HG03175 (cell line): Measurements from ENCODE around the gene NR3C1.

Experiments
- ATAC-seq: cut with Tn5 transposase; IDR thresholded peaks from one replicate; pipeline ENCODE4 v1.9.1; 2021; ENCODE audit warnings: mild to moderate bottlenecking, moderate library complexity; ENCODE audit not compliant: unreplicated experiment

The NR3C1 gene

DNA sequence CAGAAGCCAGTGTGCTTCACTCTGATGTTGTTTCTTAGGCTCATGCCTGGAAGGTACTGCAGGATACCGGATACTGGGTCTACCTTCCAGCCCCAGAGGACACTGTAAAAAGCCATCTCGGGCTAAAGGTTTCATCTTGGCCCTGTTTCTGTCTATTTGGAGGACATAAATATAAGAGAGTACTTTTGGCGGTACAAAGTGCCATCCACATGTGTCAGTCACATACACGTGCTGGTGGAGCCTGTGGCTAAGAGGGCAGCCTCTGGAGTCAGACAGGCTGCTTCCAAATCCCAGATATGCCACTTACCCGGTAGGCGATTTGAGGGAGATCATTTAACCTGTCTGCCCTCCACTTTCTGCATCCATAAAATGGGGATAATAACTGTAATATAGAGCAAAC is 160.4 kb downstream of the NR3C1 start:
- no peak for ATAC-seq

DNA sequence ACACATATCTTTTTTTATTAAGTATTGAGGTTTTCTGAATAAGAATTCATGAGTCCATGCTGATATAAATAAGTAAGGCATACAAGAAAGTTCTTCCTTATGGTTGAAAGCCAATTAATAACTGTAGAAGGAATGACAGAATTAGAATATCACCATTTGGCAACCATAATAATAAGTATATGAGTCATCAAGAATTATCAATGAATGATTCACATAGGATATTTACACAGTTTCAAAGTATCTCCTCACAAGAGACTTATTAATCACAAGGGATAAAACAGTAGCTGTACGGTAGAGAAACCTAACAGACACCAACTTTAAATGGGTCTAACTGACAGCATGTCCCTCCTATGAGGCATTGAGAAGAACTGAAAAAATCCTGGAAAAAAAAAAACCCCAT is 161.6 kb downstream of the NR3C1 start:
- ATAC-seq: no peak

DNA sequence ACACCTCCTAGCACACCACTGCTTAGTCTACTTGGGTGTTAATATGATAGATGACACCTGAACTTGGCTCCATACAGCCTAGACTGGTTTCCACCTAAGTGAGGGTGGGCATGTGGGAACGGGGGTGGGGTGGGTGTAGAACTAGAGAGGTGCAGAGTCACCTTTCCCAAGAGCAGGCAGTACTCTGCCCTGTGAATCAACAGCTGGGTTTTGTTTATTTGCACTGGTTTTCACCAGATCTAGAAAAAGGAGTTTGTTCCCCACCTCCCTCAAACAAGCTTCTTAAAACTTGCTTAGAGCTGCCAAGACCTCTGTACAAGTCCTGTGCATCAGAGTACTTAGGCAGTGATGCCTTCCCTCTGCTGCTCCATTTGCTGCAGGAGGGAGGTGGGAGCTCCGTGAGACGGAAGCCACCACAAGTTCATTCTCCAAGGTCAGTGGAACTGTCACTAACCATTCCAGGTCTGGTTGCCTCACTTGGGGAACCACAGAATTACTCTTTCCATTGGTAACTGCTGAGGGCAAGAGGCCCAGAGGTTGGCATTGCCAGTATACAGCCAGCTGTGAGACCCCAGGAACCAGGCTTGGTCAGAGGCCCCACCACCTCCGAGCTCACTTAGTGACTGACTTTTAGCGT is 163.5 kb downstream of the NR3C1 start:
- no peak for ATAC-seq

DNA sequence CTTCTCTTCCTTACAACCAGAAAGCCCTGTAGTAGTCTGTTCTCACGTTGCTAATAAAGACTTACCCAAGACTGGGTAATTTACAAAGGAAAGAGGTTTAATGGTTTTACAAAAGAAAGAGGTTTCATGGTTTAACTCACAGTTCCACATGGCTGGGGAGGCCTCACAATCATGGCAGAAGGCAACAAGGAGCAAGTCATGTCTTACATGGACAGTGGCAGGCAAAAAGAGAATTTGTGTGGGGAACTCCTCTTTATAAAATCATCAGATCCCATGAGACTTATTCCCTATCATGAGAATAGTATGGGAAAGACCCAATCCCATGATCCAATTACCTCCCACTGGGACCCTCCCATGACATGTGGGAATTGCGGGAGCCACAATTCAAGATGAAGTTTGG is 164.9 kb downstream of the NR3C1 start:
- no peak for ATAC-seq

DNA sequence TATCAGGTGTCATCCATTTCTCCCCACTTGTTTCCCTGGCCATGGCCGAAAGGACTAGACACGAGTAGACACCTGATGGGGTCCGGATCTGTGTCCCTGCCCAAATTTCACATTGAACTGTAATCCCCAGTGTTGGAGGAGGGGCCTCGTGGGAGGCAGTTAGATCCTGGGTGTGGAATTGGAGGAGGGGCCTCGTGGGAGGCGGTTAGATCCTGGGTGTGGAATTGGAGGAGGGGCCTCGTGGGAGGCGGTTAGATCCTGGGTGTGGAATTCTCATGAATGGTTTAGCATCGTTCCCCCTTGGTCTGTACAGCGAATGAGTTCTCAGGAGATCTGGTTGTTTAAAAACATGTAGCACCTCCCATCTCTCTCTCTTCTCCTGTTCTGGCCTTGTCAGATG is 165.8 kb downstream of the NR3C1 start:
- no peak for ATAC-seq

DNA sequence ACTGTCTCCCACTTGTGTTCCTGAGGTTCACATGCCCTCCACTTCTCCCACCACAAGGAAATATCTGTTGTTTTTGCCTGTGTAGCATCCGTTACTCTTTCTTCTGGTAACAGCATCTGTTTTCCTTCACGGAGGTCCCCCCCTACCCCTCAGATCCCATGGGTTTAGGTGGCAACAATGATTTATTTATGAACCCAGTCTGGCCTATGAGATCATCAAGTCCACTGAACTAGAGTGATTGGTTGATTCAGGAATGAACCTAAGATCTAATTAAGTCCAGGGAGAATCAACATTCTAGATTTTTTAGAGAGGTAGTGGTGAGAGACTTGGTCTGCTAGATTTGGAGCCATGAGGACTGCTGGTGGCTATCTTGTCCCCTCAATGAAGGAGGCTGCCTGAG is 166.8 kb downstream of the NR3C1 start:
- ATAC-seq: no peak

DNA sequence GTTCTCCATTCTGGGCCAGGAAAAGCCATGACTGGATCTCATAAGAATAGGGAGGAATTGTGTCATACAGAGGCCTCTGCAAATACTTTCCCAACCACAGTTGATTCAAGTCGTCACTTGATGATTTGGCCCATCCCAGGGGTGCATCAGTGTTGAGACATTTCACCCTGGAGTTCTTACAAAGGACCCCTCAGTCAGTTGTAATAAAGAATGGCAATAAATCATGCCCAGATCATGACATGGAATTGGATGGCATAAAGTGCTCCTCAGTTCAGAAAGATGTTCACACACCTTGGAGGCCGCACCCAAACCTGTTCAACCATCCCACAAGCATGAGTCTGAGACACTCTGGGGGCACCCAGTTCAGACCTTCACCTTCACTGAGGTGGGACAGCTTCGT is 168.1 kb downstream of the NR3C1 start:
- ATAC-seq: no peak

DNA sequence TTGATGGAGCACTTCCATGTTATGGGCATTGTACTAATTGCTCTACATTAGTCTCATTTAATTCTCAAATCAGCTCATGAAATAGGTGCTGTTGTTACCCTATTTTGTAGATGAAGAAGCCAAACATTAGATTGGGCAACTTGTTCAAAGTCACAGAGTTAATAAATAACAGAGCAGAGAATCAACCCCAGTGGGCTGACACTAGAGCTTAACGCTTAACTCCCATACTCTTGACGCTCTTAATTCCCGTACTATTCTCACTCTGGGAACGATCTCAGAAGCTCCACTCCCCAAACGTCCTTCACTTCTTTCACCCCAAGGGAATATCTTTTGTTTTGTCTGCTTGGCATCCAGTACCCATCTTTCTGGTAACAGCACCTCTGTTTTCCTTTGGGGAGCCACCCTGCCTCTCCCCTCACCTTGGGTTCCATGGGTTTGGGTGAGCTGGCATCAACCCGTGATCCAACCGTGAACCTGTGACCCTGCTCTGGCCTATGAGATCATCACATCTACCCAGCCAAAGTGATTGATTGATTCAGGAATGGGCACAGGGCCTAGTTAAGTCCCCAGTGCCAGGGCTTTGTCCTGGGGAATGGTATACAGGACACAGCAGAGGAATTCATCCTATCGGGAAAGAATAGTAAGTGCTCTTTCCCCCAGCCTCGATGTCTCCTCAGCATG is 169.2 kb downstream of the NR3C1 start:
- no peak for ATAC-seq

DNA sequence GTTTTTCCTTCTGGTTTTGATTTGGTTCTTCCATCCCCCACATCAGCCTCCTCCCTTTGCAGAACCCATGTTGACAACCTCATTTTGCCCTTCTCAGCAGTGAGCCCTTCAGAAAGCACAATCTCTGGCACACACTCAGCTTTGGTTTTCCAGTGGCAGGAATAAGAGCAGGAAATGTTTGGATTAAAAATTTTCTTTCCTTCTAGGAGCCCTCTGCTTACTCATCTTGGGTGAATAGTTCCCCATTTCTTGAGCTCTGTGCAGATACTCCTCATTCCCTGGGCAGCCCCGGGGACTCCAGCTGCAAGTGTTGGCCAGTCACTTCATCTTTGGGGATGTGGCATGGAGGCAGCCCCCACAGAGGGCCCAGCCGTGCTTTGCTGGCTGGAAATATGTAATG is 170.5 kb downstream of the NR3C1 start:
- no peak for ATAC-seq

DNA sequence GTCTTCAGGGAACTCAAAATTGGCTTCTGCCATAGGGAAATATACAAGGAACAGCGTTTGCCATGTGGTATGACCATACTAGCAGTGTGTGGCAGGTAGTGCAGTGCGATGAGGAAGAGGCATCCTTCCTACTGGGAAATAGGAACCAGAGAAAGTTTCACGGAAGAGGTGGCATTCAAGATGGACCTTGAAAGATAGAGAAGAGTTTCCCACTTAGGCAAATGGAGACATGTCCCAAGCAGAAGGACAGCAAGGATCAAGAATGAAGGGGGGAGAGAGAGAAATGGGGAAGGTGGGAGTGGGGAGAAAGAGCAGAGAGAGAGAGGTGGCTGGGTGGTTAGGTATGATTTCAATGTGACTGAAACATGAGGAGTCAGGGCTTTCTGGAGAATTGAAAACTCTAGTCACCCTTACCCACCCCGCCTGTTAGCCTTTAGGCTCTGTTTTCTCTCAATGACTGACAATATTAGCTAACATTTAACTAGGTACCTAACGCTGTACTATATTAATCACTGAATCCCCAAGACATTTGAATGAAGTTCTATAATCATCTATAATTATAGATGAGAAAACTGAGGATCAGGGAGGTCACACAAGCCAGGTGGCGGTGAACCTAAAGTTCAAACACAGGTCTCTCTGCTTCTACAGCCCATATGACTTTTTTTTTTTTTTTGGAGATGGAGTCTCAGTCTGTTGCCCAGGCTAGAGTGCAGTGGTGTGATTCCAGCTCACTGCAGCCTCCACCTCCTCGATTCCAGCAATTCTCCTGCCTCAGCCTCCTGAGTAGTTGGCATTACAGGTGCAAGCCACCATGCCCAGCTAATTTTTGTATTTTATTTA is 171.3 kb downstream of the NR3C1 start:
- ATAC-seq: peak; percentile 46

DNA sequence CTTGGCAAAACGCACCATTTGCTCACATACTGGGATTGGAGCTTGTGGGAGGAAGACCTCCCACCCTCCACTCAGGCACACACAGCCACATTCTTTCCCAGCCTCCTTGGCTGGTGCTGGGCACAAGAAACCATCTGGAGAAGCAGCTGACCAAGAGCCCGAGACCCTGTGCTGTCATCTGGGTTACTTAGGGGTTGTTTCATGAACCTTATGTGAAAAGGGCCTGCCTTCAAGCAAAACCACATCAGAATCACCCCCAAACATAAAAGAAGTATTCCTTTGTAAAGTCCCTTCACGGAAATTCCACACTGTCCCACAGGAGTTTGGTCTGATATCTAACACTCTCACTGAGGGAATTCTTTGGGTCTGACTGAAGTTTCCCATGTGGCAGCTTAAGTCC is 172.1 kb downstream of the NR3C1 start:
- no peak for ATAC-seq

DNA sequence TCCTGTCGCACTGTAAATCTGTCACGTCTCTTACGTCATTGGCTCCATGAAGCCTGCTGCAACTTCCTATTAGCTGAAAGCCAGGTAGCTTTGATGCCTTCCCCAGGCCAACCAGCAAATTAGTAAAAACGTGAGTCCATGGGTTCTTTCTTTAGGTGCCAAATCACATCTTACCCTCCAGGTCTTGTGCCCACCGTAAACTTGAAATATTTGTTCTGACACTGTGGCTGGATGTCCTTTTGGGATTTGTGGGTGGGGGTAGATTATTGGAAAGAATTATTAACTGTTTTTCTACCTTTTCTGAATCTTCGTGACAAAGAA is 172.8 kb downstream of the NR3C1 start:
- peak; percentile 1 for ATAC-seq

DNA sequence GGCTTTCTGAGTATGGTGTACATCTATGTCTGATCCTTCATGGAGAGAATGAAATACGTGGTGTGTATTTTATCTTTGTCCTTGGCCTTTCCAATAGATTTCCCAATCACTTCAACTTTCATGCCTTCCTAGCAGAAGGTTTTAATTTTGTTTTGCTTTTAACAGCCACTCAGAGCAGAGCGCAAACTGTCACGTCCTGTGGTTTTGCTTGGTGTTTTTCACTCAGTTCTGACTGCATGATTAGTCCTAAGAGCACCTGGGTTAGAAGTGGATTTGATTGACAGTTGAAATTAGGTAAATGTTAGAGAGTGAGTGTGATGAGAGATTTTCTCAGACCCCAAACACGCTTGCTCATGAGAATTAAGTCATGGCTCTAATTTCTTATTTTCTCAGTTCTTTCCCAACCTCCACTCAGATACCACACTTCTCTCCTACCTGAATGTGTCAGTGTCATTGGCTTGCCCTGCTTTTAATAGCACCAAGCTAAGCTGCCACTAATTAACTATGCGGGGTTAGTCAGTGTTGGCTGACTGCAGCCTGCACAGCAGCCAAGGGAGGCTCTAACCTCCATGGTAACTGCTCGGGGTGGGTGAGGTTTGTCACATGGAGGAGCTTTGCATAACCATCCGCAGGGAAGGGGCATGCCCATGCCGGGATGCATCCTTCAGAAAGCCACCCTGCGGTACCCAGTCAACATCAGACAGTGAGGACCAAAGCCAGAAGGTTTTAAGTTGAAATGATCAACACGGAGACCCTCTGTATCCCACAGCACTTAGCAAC is 173.4 kb downstream of the NR3C1 start:
- peak; percentile 86 for ATAC-seq

DNA sequence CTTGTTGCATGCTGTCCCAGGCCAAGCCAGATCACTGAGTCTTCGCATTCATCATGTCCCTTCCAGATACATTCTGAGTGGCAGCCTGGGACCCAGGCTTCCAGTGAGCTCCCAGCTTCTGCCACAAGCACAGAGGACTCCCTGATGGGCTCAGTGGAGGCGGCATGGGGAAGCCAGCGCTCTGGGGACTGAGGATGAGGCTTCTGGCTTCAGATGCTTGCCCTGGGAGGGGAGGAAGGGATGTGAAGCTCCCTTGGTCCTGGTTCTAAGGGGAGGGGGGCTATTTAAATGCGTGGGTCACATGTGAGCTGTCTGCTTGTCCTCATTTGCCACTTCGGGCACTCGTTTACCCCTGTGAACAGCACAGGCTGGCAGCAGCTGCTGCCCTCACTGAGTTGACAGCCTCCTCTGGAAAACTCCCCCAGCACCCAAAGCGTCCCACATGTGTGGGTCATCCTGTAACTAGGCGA is 174.0 kb downstream of the NR3C1 start:
- peak; percentile 25 for ATAC-seq

DNA sequence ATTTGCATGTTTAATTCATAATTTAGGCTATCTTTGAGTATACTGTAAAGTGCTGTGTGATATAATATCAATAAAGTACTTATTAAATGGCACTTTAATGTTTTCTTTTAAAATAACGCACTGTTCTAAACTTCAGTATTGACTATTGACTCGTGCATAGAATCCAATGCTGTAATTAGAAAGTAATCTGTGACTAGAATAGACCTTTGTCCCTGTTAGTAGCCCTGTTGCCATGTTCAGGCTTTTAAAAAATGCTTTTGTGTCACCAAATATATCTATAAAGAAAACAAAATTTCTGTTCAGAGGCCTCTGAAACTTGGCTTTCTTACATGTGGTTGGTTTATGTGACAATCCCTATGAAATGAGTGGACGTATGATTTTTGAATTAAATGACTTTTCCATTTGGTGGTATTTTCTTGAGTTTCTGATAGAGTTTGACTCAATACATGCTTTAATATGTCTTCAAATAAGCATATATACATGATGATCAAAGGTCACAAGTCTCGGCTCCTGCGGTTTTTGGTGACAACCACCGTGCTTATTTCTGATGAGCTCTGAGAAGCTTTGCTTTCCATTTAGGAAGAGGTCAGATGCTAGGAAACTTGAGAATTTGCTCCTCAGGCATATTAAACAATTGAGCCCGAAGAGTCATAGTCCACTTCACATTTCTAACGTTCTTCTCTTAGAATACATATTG is 174.7 kb downstream of the NR3C1 start:
- ATAC-seq: no peak
